ENCODE data around the gene ANKRD10.

The ANKRD10 gene

DNA sequence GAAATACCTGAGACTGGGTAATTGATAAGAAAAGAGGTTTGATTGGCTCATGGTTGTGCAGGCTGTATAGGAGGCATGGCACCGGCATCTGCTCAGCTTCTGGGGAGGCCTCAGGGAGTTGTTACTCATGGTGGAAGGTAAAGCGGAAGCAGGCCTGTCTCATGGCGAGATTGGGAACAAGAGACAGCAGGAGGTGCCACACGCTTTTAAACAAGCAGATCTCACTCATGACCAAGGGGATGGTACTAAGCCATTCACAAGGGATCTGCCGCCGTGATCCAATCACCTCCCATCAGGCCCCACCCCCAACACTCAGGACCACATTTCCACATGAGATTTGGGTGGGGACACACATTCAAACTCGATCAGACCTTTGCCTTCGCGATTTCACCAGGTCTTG, 86.2 kb downstream of the ANKRD10 start:
- DNase-seq: no peak

Data from eye (tissue), 1 donor.